Measurements from ENCODE around the gene BLCAP.
A peak's percentile ranks its signal among the peaks of the same experiment; 100 is the strongest.
"Not testable (repeated sequence)": the region's sequence is repeated elsewhere in the genome, so short reads cannot be mapped to it uniquely, and the experiment has no call there.

Gene BLCAP

GRCh38 chr20:37527638-37528445, at the start of gene BLCAP:
BLCAP (minus strand) TSS chr20:37527876; CDS start chr20:37519174, 8,702 bp downstream.
- H3K4me3 ChIP-seq (replicated peaks in 1 of 2; ENCODE audit: low read depth in 2 of 2, low read length in 2 of 2) = peak within 1 kb of the TSS; percentile 98 to 100
- TF ChIP-seq CTCF (IDR thresholded peaks at IDR 0.05; ENCODE audit: low read depth, low read length) = no peak
- DNase-seq (ENCODE audit: low read depth in 2 of 2) = peak; percentile 90 to 91

- not testable (repeated sequence) for H3K4me3 ChIP-seq (replicated peaks in 1 of 2; ENCODE audit: low read depth in 2 of 2, low read length in 2 of 2); DNase-seq (ENCODE audit: low read depth in 2 of 2)
Measured at GRCh38 chr20:37577436-37577835, 49.8 kb upstream of the BLCAP start.

GRCh38 chr20:37576911-37577310, 49.2 kb upstream of the BLCAP start:
- no peak for DNase-seq (ENCODE audit: low read depth in 2 of 2)
- H3K4me3 ChIP-seq (replicated peaks in 1 of 2; ENCODE audit: low read depth in 2 of 2, low read length in 2 of 2) = no peak overlapping the region
- no peak for TF ChIP-seq CTCF (IDR thresholded peaks at IDR 0.05; ENCODE audit: low read depth, low read length)

- TF ChIP-seq CTCF (IDR thresholded peaks at IDR 0.05; ENCODE audit: low read depth, low read length) = no peak
- no peak for DNase-seq (ENCODE audit: low read depth in 2 of 2)
- H3K4me3 ChIP-seq (replicated peaks in 1 of 2; ENCODE audit: low read depth in 2 of 2, low read length in 2 of 2) = no peak overlapping the region
Measured at GRCh38 chr20:37575884-37576283, 48.2 kb upstream of the BLCAP start.

GRCh38 chr20:37574199-37574890, 46.7 kb upstream of the BLCAP start:
- no peak overlapping the region for H3K4me3 ChIP-seq (replicated peaks in 1 of 2; ENCODE audit: low read depth in 2 of 2, low read length in 2 of 2)
- no peak for DNase-seq (ENCODE audit: low read depth in 2 of 2)
- TF ChIP-seq CTCF (IDR thresholded peaks at IDR 0.05; ENCODE audit: low read depth, low read length) = no peak

- DNase-seq (ENCODE audit: low read depth in 2 of 2) = no peak
- no peak overlapping the region for H3K4me3 ChIP-seq (replicated peaks in 1 of 2; ENCODE audit: low read depth in 2 of 2, low read length in 2 of 2)
- TF ChIP-seq CTCF (IDR thresholded peaks at IDR 0.05; ENCODE audit: low read depth, low read length) = no peak
Measured at GRCh38 chr20:37573626-37574198, 46.0 kb upstream of the BLCAP start.

- no peak overlapping the region for H3K4me3 ChIP-seq (replicated peaks in 1 of 2; ENCODE audit: low read depth in 2 of 2, low read length in 2 of 2)
- no peak for TF ChIP-seq CTCF (IDR thresholded peaks at IDR 0.05; ENCODE audit: low read depth, low read length)
- no peak for DNase-seq (ENCODE audit: low read depth in 2 of 2)
Measured at GRCh38 chr20:37571033-37571432, 43.4 kb upstream of the BLCAP start.

Data from cardiac fibroblast (primary cell).